ENCODE data around the gene EOMES. TPM values are rescaled to one million over a fixed set of nuclear protein-coding genes. Genes with fewer than 3 reads are reported as not detected.

EOMES gene
- total and polyA plus RNA-seq, 2 donors, result 0.10 to 0.74 TPM

DNA sequence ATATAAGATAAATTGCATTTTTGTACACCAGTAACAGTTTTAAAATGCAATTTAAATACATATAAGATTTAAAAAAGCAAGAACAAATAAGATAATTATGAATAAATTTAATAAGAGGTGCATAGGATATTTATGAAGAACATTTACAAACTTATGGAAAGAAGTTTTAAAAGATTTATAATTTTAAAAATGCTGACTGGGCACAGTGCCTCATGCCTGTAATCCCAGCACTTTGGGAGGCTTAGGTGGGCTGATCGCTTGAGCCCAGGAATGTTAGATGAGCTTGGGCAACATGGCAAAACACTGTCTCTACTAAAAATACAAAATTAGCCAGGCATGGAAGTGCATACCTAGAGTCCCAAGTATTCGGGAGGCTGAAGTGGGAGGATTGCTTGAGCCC is 37.8 kb downstream of the EOMES start:
- no peak for DNase-seq (ENCODE audit: extremely low spot score)

DNA sequence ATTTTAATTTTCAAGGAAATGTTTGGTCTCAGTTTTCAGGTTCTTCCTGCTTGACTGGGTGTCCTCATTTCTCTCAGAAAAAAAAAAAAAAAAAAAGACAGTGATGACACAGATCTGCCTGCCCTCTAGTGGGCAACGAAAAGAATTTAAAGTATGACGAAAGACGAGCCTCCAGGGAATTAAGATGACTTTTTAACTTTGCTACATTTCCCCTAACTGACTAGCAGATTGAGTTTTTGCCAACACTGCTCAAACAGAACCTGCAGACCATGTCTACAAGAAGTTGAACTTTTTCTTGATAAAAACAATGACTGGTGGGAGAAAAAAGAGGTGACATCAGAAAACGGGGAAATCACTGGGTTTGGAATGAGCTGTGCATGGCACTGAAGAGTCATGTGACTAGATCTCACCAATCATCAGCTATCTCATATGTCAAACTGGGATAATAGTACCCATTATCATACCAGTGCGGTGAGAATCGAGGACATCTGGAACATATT is 40.8 kb downstream of the EOMES start:
- Histone ChIP-seq H3K4me3 (ENCODE audit: low read depth, low read length) (no peak overlapping the region), H3K36me3 (ENCODE audit: insufficient read depth) (no peaks in the 10 kb centered on the region), H3K4me1 (ENCODE audit: insufficient read depth) (no peaks in the 10 kb centered on the region), H3K27ac (ENCODE audit: low read depth) (no peak overlapping the region)
- WGBS, result 22% methylated on average over 6 of the region's 6 CpGs
- peak; percentile 69 for DNase-seq (ENCODE audit: extremely low spot score)

More for the DNA sequence above, 37.8 kb downstream of the EOMES start:
- Histone ChIP-seq H3K4me1 (ENCODE audit: insufficient read depth) (no peaks in the 10 kb centered on the region), H3K27ac (ENCODE audit: low read depth) (no peak overlapping the region), H3K36me3 (ENCODE audit: insufficient read depth) (no peaks in the 10 kb centered on the region), H3K4me3 (ENCODE audit: low read depth, low read length) (no peak overlapping the region)
- 77% methylated on average over 2 of the region's 2 CpGs for WGBS

- H3K4me3 ChIP-seq (ENCODE audit: low read depth, low read length), result no peak overlapping the region
- DNase-seq (ENCODE audit: extremely low spot score), result no peak
- no peaks in the 10 kb centered on the region for H3K36me3 ChIP-seq (ENCODE audit: insufficient read depth)
- 57% methylated on average over 5 of the region's 5 CpGs for WGBS
- H3K27ac ChIP-seq (ENCODE audit: low read depth), result no peak overlapping the region
- no peaks in the 10 kb centered on the region for H3K4me1 ChIP-seq (ENCODE audit: insufficient read depth)
Observed at GRCh38 chr3:27680517-27681246, 41.4 kb downstream of the EOMES start.

GRCh38 chr3:27679691-27680090 is 42.4 kb downstream of the EOMES start:
- H3K27ac ChIP-seq (ENCODE audit: low read depth), result no peak overlapping the region
- no peak for DNase-seq (ENCODE audit: extremely low spot score)
- H3K36me3 ChIP-seq (ENCODE audit: insufficient read depth), result no peaks in the 10 kb centered on the region
- WGBS, result 74% methylated on average over 1 of the region's 1 CpG
- no peak overlapping the region for H3K4me3 ChIP-seq (ENCODE audit: low read depth, low read length)
- H3K4me1 ChIP-seq (ENCODE audit: insufficient read depth), result no peaks in the 10 kb centered on the region

DNA sequence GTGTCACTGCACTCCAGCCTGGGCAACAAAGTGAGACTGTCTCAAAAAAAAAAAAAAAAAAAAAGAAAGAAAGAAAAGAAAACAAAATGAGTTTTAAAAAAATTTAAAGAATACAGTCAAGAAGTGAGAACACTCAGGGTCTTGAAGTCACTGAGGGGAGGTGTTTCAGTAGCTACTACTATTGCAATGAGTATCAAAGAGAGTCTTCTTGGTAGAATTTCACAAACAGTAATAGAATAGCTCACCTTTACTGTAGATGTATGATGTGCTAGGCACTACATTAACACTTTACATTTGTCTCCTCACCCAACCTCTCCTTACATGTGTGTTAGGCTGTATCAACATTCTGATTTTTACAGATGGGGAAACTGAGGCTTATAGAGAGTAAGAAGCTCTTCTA is 43.9 kb downstream of the EOMES start:
- Histone ChIP-seq H3K4me1 (ENCODE audit: insufficient read depth) (no peaks in the 10 kb centered on the region), H3K4me3 (ENCODE audit: low read depth, low read length) (no peak overlapping the region), H3K27ac (ENCODE audit: low read depth) (no peak overlapping the region)

DNA sequence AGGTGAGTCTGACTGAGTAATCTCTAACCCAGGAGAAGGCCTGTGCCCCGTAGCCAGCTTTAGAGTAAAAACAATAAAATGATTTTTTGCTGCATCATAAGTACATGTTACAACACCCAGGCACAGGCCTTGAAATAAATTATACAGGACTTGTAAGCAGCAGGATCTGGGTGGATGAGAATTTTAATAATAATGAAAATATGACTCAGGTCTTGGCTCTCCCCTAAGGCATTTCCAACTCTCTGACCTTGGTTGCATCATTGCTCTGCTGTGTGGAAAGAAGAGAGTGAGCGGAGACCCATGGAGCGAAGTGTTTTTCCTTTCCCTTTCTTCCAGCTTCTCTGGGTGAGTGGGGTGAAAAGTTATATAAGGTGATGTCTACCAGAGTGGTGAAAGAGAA is 44.6 kb downstream of the EOMES start:
- Histone ChIP-seq H3K4me3 (ENCODE audit: low read depth, low read length) (no peak overlapping the region), H3K27ac (ENCODE audit: low read depth) (no peak overlapping the region), H3K36me3 (ENCODE audit: insufficient read depth) (no peaks in the 10 kb centered on the region), H3K4me1 (ENCODE audit: insufficient read depth) (no peaks in the 10 kb centered on the region)
- 60% methylated on average over 3 of the region's 3 CpGs for WGBS
- no peak for DNase-seq (ENCODE audit: extremely low spot score)

More for the DNA sequence above, 43.9 kb downstream of the EOMES start:
- H3K36me3 ChIP-seq (ENCODE audit: insufficient read depth), result no peaks in the 10 kb centered on the region
- no peak for DNase-seq (ENCODE audit: extremely low spot score)

GRCh38 chr3:27675287-27675686 is 46.8 kb downstream of the EOMES start:
- Histone ChIP-seq H3K36me3 (ENCODE audit: insufficient read depth) (no peaks in the 10 kb centered on the region), H3K27ac (ENCODE audit: low read depth) (no peak overlapping the region), H3K4me1 (ENCODE audit: insufficient read depth) (no peaks in the 10 kb centered on the region), H3K4me3 (ENCODE audit: low read depth, low read length) (no peak overlapping the region)
- 40% methylated on average over 3 of the region's 3 CpGs for WGBS
- DNase-seq (ENCODE audit: extremely low spot score), result no peak

GRCh38 chr3:27673701-27674100 is 48.4 kb downstream of the EOMES start:
- Histone ChIP-seq H3K4me3 (ENCODE audit: low read depth, low read length) (no peak overlapping the region), H3K36me3 (ENCODE audit: insufficient read depth) (no peaks in the 10 kb centered on the region), H3K4me1 (ENCODE audit: insufficient read depth) (no peaks in the 10 kb centered on the region), H3K27ac (ENCODE audit: low read depth) (no peak overlapping the region)
- WGBS, result 73% methylated on average over 2 of the region's 2 CpGs
- no peak for DNase-seq (ENCODE audit: extremely low spot score)

DNA sequence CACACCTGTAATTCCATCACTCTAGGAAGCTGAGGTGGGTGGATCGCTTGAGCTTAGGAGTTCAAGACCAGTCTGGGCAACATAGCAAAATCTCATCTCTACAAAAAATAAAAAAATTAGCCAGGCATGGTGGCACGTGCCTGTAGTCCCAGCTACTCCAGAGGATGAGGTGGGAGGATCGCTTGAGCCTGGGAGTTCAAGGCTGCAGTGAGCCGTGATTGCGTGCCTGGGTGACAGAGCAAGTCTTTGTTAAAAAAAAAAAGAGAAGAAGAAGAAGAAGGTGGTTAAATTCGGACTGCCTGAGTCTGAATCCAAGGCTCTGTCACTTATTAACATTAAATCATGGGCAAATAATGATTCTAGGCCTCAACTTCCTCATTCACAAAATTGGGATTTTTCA is 51.0 kb downstream of the EOMES start:
- Histone ChIP-seq H3K4me3 (ENCODE audit: low read depth, low read length) (no peak overlapping the region), H3K27ac (ENCODE audit: low read depth) (no peak overlapping the region), H3K36me3 (ENCODE audit: insufficient read depth) (no peaks in the 10 kb centered on the region), H3K4me1 (ENCODE audit: insufficient read depth) (no peaks in the 10 kb centered on the region)
- 90% methylated on average over 6 of the region's 6 CpGs for WGBS
- no peak for DNase-seq (ENCODE audit: extremely low spot score)

- no peak for DNase-seq (ENCODE audit: extremely low spot score)
- Histone ChIP-seq H3K36me3 (ENCODE audit: insufficient read depth) (no peaks in the 10 kb centered on the region), H3K4me3 (ENCODE audit: low read depth, low read length) (no peak overlapping the region), H3K4me1 (ENCODE audit: insufficient read depth) (no peaks in the 10 kb centered on the region), H3K27ac (ENCODE audit: low read depth) (no peak overlapping the region)
Observed at GRCh38 chr3:27670619-27671018, 51.5 kb downstream of the EOMES start.

DNA sequence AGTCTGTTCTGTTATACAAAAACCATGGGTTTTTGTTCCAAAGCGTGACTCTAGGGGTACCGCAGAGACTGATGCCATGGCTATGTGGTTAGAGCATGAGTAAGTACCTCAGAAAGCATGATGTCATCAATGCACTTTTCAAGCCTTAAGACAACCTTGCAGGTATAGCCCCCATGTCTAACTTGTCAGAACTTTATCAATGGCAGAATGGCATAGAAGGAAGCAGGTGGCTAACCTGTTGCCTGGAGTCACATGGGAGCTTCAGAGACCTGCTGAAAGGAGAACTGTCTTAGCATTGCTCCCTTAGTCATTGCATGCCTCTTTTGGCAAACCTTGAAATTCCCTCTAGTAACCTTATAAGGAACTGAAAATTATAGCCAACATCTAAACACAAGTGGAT is 52.5 kb downstream of the EOMES start:
- H3K36me3 ChIP-seq (ENCODE audit: insufficient read depth), result no peaks in the 10 kb centered on the region
- no peak overlapping the region for H3K4me3 ChIP-seq (ENCODE audit: low read depth, low read length)
- no peak for DNase-seq (ENCODE audit: extremely low spot score)
- WGBS, result 94% methylated on average over 2 of the region's 2 CpGs
- H3K27ac ChIP-seq (ENCODE audit: low read depth), result no peak overlapping the region
- no peaks in the 10 kb centered on the region for H3K4me1 ChIP-seq (ENCODE audit: insufficient read depth)

GRCh38 chr3:27667751-27668150 is 54.4 kb downstream of the EOMES start:
- no peaks in the 10 kb centered on the region for H3K36me3 ChIP-seq (ENCODE audit: insufficient read depth)
- 62% methylated on average over 2 of the region's 2 CpGs for WGBS
- H3K27ac ChIP-seq (ENCODE audit: low read depth), result no peak overlapping the region
- H3K4me1 ChIP-seq (ENCODE audit: insufficient read depth), result no peaks in the 10 kb centered on the region
- no peak overlapping the region for H3K4me3 ChIP-seq (ENCODE audit: low read depth, low read length)
- DNase-seq (ENCODE audit: extremely low spot score), result no peak

DNA sequence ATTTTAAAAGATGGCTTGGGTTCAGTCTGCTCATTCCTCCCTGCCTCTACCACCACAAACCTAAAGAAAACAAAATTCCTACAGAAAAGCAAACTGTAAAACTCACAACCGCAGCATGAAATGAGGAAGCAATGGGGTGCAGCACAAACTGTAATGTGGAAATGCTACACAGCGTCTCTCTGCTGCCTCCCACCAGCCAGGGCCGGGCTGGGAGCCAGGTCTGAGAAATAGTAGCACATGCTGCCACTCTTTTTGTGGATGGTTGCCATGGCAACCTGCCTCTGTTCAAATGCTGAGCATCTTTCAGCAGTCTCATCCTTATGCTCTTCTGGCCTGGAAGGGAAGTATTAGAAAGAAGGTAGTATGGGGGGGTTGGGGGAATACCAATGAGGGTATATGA is 55.4 kb downstream of the EOMES start:
- Histone ChIP-seq H3K27ac (ENCODE audit: low read depth) (no peak overlapping the region), H3K4me1 (ENCODE audit: insufficient read depth) (no peaks in the 10 kb centered on the region), H3K4me3 (ENCODE audit: low read depth, low read length) (no peak overlapping the region), H3K36me3 (ENCODE audit: insufficient read depth) (no peaks in the 10 kb centered on the region)
- DNase-seq (ENCODE audit: extremely low spot score), result peak; percentile 20
- 10% methylated on average over 3 of the region's 3 CpGs for WGBS

DNA sequence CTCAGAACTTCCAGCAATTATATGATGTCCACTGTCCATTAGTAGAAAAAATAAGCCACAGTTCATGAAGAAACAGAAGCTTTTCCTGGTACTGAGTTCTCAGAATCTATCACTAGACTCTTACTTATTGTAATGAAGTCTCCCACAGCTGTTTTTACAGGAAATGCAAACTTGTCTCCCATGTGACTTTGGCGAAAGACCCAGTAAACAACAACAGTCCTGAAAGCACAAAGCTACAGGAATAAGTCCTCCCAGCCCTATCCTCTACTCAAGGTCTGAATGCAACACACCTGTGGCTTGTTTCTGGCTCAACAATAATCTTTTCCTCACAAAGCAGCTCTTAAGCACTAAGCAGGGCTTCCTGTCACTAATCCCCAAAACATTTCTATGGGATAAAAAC is 55.9 kb downstream of the EOMES start:
- Histone ChIP-seq H3K4me3 (ENCODE audit: low read depth, low read length) (no peak overlapping the region), H3K4me1 (ENCODE audit: insufficient read depth) (no peaks in the 10 kb centered on the region), H3K27ac (ENCODE audit: low read depth) (no peak overlapping the region), H3K36me3 (ENCODE audit: insufficient read depth) (no peaks in the 10 kb centered on the region)
- 43% methylated on average over 1 of the region's 1 CpG for WGBS
- no peak for DNase-seq (ENCODE audit: extremely low spot score)
